ENCODE data around the gene PJVK. TPM values are rescaled to one million over a fixed set of nuclear protein-coding genes. Genes with fewer than 3 reads are reported as not detected.

The PJVK gene
- total and polyA plus RNA-seq, 2 of the 13 experiments (the other 11 are each of a cell fraction or from before 2014, with no cell fraction given), result 1.2 to 2.6 TPM

DNA sequence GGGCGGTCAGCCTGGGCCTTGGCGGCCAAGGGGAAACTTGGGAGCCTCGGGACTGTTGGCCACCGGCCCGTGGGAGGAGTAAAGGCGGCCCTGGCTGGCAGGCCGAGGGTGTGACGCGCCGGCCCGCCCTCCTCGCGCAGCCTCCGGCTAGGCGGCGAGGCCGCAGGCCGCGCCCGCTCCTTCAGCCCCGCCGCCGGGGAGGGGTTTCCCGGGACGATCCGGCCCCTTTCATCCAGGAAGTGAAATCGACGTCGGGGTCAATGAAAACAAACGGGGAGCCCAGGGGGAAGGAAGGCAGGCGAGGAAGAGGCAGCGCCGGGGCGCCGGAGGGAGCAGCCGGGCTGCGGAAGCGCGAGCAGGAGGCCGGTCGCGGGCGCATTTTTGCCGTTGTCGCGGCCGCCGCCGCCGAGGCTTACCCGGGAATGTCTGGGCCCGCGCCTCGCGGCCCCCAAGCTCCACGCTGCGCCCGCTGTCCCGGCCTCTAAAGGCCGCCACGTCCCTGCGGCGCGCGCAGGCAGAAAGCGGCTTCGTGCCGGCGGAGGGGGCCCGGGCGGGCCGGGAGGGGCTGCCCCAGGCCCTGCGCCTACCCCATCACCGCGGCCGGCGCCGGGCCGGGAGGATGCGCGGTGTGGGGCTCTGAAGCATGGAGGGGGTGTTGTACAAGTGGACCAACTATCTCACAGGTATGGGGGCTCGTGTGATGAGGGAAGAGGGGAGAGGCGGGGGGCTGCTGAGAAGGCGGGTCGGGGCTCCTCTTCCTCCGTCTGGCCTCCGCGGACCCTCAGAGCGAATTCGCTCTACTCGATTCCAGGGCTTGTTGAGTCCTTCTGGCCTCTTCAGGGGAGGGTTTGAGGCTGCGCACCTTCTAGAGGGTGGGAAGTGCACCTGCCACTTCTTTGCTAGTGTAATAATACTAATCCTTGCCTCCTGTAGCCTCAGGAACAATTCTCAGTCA is 29.3 kb downstream of the PJVK start, which contains the start of gene PLEKHA3 (continued):
- TF ChIP-seq, protein P1, sequence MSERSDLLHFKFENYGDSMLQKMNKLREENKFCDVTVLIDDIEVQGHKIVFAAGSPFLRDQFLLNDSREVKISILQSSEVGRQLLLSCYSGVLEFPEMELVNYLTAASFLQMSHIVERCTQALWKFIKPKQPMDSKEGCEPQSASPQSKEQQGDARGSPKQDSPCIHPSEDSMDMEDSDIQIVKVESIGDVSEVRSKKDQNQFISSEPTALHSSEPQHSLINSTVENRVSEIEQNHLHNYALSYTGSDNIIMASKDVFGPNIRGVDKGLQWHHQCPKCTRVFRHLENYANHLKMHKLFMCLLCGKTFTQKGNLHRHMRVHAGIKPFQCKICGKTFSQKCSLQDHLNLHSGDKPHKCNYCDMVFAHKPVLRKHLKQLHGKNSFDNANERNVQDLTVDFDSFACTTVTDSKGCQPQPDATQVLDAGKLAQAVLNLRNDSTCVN (CRISPR knock-in tag; IDR thresholded peaks at IDR 0.05; ENCODE audit: borderline replicate concordance), result no peak
- TF ChIP-seq MTF2 (CRISPR knock-in tag; IDR thresholded peaks at IDR 0.05; ENCODE audit: borderline replicate concordance), result no peak
- TF ChIP-seq, protein P2, sequence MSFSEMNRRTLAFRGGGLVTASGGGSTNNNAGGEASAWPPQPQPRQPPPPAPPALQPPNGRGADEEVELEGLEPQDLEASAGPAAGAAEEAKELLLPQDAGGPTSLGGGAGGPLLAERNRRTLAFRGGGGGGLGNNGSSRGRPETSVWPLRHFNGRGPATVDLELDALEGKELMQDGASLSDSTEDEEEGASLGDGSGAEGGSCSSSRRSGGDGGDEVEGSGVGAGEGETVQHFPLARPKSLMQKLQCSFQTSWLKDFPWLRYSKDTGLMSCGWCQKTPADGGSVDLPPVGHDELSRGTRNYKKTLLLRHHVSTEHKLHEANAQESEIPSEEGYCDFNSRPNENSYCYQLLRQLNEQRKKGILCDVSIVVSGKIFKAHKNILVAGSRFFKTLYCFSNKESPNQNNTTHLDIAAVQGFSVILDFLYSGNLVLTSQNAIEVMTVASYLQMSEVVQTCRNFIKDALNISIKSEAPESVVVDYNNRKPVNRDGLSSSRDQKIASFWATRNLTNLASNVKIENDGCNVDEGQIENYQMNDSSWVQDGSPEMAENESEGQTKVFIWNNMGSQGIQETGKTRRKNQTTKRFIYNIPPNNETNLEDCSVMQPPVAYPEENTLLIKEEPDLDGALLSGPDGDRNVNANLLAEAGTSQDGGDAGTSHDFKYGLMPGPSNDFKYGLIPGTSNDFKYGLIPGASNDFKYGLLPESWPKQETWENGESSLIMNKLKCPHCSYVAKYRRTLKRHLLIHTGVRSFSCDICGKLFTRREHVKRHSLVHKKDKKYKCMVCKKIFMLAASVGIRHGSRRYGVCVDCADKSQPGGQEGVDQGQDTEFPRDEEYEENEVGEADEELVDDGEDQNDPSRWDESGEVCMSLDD (CRISPR knock-in tag; IDR thresholded peaks at IDR 0.05; ENCODE audit: borderline replicate concordance), result 0 out of 2 replicates have a peak, but pooled peaks have one; percentile 44
- TF ChIP-seq ZMAT3 (CRISPR knock-in tag; conservative IDR thresholded peaks at IDR 0.05), result no peak; the same call in 1 of the 2 replicates
- TF ChIP-seq POLR2G (IDR thresholded peaks at IDR 0.05; ENCODE audit: low read depth, low read length), result peak; percentile 82
- TF ChIP-seq, protein P3, sequence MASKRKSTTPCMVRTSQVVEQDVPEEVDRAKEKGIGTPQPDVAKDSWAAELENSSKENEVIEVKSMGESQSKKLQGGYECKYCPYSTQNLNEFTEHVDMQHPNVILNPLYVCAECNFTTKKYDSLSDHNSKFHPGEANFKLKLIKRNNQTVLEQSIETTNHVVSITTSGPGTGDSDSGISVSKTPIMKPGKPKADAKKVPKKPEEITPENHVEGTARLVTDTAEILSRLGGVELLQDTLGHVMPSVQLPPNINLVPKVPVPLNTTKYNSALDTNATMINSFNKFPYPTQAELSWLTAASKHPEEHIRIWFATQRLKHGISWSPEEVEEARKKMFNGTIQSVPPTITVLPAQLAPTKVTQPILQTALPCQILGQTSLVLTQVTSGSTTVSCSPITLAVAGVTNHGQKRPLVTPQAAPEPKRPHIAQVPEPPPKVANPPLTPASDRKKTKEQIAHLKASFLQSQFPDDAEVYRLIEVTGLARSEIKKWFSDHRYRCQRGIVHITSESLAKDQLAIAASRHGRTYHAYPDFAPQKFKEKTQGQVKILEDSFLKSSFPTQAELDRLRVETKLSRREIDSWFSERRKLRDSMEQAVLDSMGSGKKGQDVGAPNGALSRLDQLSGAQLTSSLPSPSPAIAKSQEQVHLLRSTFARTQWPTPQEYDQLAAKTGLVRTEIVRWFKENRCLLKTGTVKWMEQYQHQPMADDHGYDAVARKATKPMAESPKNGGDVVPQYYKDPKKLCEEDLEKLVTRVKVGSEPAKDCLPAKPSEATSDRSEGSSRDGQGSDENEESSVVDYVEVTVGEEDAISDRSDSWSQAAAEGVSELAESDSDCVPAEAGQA (IDR thresholded peaks at IDR 0.05; ENCODE audit: low read depth), result peak; percentile 45; the same call in 1 of the 2 replicates
- TF ChIP-seq, protein P3 (CRISPR knock-in tag; IDR thresholded peaks at IDR 0.05; ENCODE audit: borderline replicate concordance), result 0 out of 2 replicates have a peak, but pooled peaks have one; percentile 5
- TF ChIP-seq YEATS2 (CRISPR knock-in tag; IDR thresholded peaks at IDR 0.05; ENCODE audit: borderline replicate concordance), result peak; percentile 75; the same call in 1 of the 2 replicates
- TF ChIP-seq, protein P4, sequence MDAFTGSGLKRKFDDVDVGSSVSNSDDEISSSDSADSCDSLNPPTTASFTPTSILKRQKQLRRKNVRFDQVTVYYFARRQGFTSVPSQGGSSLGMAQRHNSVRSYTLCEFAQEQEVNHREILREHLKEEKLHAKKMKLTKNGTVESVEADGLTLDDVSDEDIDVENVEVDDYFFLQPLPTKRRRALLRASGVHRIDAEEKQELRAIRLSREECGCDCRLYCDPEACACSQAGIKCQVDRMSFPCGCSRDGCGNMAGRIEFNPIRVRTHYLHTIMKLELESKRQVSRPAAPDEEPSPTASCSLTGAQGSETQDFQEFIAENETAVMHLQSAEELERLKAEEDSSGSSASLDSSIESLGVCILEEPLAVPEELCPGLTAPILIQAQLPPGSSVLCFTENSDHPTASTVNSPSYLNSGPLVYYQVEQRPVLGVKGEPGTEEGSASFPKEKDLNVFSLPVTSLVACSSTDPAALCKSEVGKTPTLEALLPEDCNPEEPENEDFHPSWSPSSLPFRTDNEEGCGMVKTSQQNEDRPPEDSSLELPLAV (CRISPR knock-in tag; conservative IDR thresholded peaks at IDR 0.05; ENCODE audit: low read depth), result no peak
- TF ChIP-seq ADNP (CRISPR knock-in tag; IDR thresholded peaks at IDR 0.05), result no peak
- no peak for TF ChIP-seq ZNF263 (CRISPR knock-in tag; IDR thresholded peaks at IDR 0.05)
- TF ChIP-seq, protein P5, sequence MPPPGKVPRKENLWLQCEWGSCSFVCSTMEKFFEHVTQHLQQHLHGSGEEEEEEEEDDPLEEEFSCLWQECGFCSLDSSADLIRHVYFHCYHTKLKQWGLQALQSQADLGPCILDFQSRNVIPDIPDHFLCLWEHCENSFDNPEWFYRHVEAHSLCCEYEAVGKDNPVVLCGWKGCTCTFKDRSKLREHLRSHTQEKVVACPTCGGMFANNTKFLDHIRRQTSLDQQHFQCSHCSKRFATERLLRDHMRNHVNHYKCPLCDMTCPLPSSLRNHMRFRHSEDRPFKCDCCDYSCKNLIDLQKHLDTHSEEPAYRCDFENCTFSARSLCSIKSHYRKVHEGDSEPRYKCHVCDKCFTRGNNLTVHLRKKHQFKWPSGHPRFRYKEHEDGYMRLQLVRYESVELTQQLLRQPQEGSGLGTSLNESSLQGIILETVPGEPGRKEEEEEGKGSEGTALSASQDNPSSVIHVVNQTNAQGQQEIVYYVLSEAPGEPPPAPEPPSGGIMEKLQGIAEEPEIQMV (CRISPR knock-in tag; IDR thresholded peaks at IDR 0.05; ENCODE audit: low read depth), result 0 out of 2 replicates have a peak, but pooled peaks have one; percentile 51
- TF ChIP-seq ERF (CRISPR knock-in tag; IDR thresholded peaks at IDR 0.05), result peak; percentile 58; the same call in 1 of the 2 replicates
- TF ChIP-seq FOXJ3 (CRISPR knock-in tag; IDR thresholded peaks at IDR 0.05; ENCODE audit: borderline replicate concordance), result no peak
